HCT116 (cell line): Measurements from ENCODE around the gene CNTFR. TPM values are rescaled to one million over a fixed set of nuclear protein-coding genes. Genes with fewer than 3 reads are reported as not detected.

Experiments used
- ATAC-seq: fragments of 200-7000 bp; cut with Tn5 transposase; 2 replicates; pipeline ENCODE4 v1.9.1; 2020; ENCODE audit warnings: mild to moderate bottlenecking, moderate library complexity
- BruUV-seq: library from RNA; stranded (reverse); fragments of 400-500 nt; replicated peaks from 2 replicates; lab custom pipeline; 2021; lab: Mats Ljungman, UMichigan
- CTCF ChIA-PET: fragments of 300-600 bp; sonication (Branson Sonifier 250); formaldehyde crosslinking; loops from one replicate; lab custom pipeline; 2021; ENCODE audit warnings: antibody characterized with exemption; lab: Charles Lee
- POLR2A ChIA-PET: fragments of 300-600, 350-600 bp; sonication (Branson Sonifier 250); formaldehyde crosslinking; loops from one replicate; lab custom pipeline; 2021; ENCODE audit warnings: antibody characterized with exemption; lab: Charles Lee
- RAD21 ChIA-PET, 2 experiments: fragments of 300-600 bp; sonication (Branson Sonifier 250); formaldehyde crosslinking; loops; one replicate each; lab custom pipeline; 2023; ENCODE audit warnings: low total read pairs in 2 of 2; ENCODE audit not compliant: uncharacterized antibody in 2 of 2, unreplicated experiment in 2 of 2, low non-redundant PET in 1 of 2; lab: Charles Lee
- DNase-seq: peaks from one replicate; pipeline ENCODE4 v3.0.0-alpha.2; 2010; ENCODE audit warnings: low read depth, low spot score
- H2AFZ ChIP-seq: fragments of 200-600 bp; shearing (Covaris generic), sonication (generic); 2 replicates; pipeline ENCODE4 v1.6.1; 2017; ENCODE audit warnings: low read depth, mixed run types, mixed read lengths, antibody characterized with exemption, low read length; ENCODE audit not compliant: poor library complexity, severe bottlenecking
- H3K27ac ChIP-seq: 2 replicates; pipeline ENCODE4 v1.5.1; 2012; ENCODE audit warnings: low read depth, low read length
- H3K27me3 ChIP-seq: fragments of 200-600 bp; sonication (generic); 2 replicates; pipeline ENCODE4 v1.6.1; 2016; ENCODE audit warnings: mixed run types, low read length, mixed read lengths; ENCODE audit not compliant: insufficient read depth
- H3K36me3 ChIP-seq, 2 experiments: fragments of 200-500 bp in 1 of 2; fragments of 200-600 bp in 1 of 2; sonication (Bioruptor generic) in 1 of 2; sonication (generic) in 1 of 2; 2 replicates each; pipeline versions ENCODE4 v1.5.1 to v1.6.1; 2014 to 2016; ENCODE audit warnings: low read length in 2 of 2, inconsistent platforms in 1 of 2, mixed read lengths in 1 of 2, mixed run types in 1 of 2; ENCODE audit not compliant: insufficient read depth in 2 of 2, control insufficient read depth in 1 of 2
- H3K4me1 ChIP-seq, 2 experiments: fragments of 200-600 bp in 1 of 2; sonication (generic) in 1 of 2; 2 replicates each; pipeline versions ENCODE4 v1.5.1 to v1.6.1; 2012 to 2017; ENCODE audit warnings: low read length in 2 of 2, inconsistent platforms in 1 of 2, mild to moderate bottlenecking in 1 of 2, mixed read lengths in 1 of 2, mixed run types in 1 of 2, moderate library complexity in 1 of 2; ENCODE audit not compliant: insufficient read depth in 2 of 2, control insufficient read depth in 1 of 2
- H3K4me2 ChIP-seq: fragments of 200-600 bp; sonication (generic); 2 replicates; pipeline ENCODE4 v1.6.1; 2017; ENCODE audit warnings: mixed run types, low read length, mixed read lengths
- H3K4me3 ChIP-seq, 2 experiments: fragments of 200-600 bp in 1 of 2; sonication (generic) in 1 of 2; replicated peaks in 1 of 2; 2 replicates each; pipeline ENCODE4 v1.5.1; 2011 to 2016; ENCODE audit warnings: low read length in 2 of 2, control low read depth in 1 of 2, low read depth in 1 of 2, mild to moderate bottlenecking in 1 of 2, mixed read lengths in 1 of 2, mixed run types in 1 of 2
- H3K79me2 ChIP-seq: fragments of 200-600 bp; sonication (generic); 2 replicates; pipeline ENCODE4 v1.6.1; 2017; ENCODE audit warnings: mild to moderate bottlenecking, mixed run types, low read length, moderate library complexity, mixed read lengths; ENCODE audit not compliant: insufficient read depth
- H3K9ac ChIP-seq: fragments of 200-600 bp; sonication (generic); 2 replicates; pipeline ENCODE4 v1.6.1; 2016; ENCODE audit warnings: low read length, mixed read lengths
- H3K9me2 ChIP-seq: fragments of 200-600 bp; sonication (generic), shearing (Covaris generic); 2 replicates; pipeline ENCODE4 v1.6.1; 2017; ENCODE audit warnings: mixed run types, mild to moderate bottlenecking, moderate library complexity; ENCODE audit not compliant: insufficient read depth
- H3K9me3 ChIP-seq, 2 experiments: fragments of 200-500 bp in 1 of 2; fragments of 200-600 bp in 1 of 2; sonication (Bioruptor generic) in 1 of 2; sonication (generic) in 1 of 2; 2 replicates each; pipeline ENCODE4 v1.6.1; 2014 to 2017; ENCODE audit warnings: low read length in 2 of 2, mixed read lengths in 2 of 2, inconsistent platforms in 1 of 2, low read depth in 1 of 2, mild to moderate bottlenecking in 1 of 2, mixed run types in 1 of 2, moderate library complexity in 1 of 2; ENCODE audit not compliant: control insufficient read depth in 1 of 2, insufficient read depth in 1 of 2
- H4K20me1 ChIP-seq: fragments of 200-600 bp; sonication (generic), shearing (Covaris generic); 2 replicates; pipeline ENCODE4 v1.6.1; 2017; ENCODE audit warnings: mixed run types, mild to moderate bottlenecking, moderate library complexity; ENCODE audit not compliant: insufficient read depth
- CBX3 ChIP-seq: IDR thresholded peaks from 2 replicates; pipeline ENCODE4 v1.6.1; 2012; ENCODE audit warnings: low read depth
- CEBPB ChIP-seq: IDR thresholded peaks from 2 replicates; pipeline ENCODE4 v1.6.1; 2012; ENCODE audit warnings: low read depth
- CTCF ChIP-seq, 3 experiments: fragments of 200-600 bp in 1 of 3; sonication (generic) in 1 of 3; IDR thresholded peaks in 2 of 3; conservative IDR thresholded peaks in 1 of 3; 2 replicates each; pipeline ENCODE4 v1.5.1; 2012 to 2017; ENCODE audit warnings: low read depth in 2 of 3, low read length in 2 of 3, antibody characterized with exemption in 1 of 3, borderline replicate concordance in 1 of 3, control low read depth in 1 of 3, mild to moderate bottlenecking in 1 of 3, mixed read lengths in 1 of 3, mixed run types in 1 of 3, moderate library complexity in 1 of 3; ENCODE audit not compliant: insufficient read depth in 1 of 3
- ELF1 ChIP-seq: IDR thresholded peaks from 2 replicates; pipeline ENCODE4 v1.6.1; 2012; ENCODE audit warnings: low read depth, borderline replicate concordance
- EZH2phosphoT487 ChIP-seq: fragments of 200-600 bp; IDR thresholded peaks from 2 replicates; pipeline ENCODE4 v1.6.1; 2018; ENCODE audit warnings: antibody characterized with exemption, borderline replicate concordance
- FOSL1 ChIP-seq: IDR thresholded peaks from 2 replicates; pipeline ENCODE4 v1.6.1; 2012; ENCODE audit warnings: low read depth
- JUND ChIP-seq: IDR thresholded peaks from 2 replicates; pipeline ENCODE4 v1.6.1; 2012
- MAX ChIP-seq: IDR thresholded peaks from 2 replicates; pipeline ENCODE4 v1.6.1; 2012
- POLR2A ChIP-seq: IDR thresholded peaks from 2 replicates; pipeline ENCODE4 v1.7.0; 2011; ENCODE audit warnings: borderline replicate concordance; ENCODE audit not compliant: insufficient read depth, insufficient read length; ENCODE audit errors: extremely low read depth
- SIN3A ChIP-seq: IDR thresholded peaks from 2 replicates; pipeline ENCODE4 v1.6.1; 2012; ENCODE audit warnings: low read depth
- SP1 ChIP-seq: IDR thresholded peaks from 2 replicates; pipeline ENCODE4 v1.6.1; 2012; ENCODE audit warnings: low read depth
- SRF ChIP-seq: IDR thresholded peaks from 2 replicates; pipeline ENCODE4 v1.6.1; 2012; ENCODE audit warnings: low read depth
- TCF7L2 ChIP-seq: IDR thresholded peaks from 2 replicates; pipeline ENCODE4 v1.7.0; 2011; ENCODE audit warnings: borderline replicate concordance, inconsistent platforms; ENCODE audit not compliant: insufficient read depth, insufficient read length; ENCODE audit errors: extremely low read depth
- ZBTB33 ChIP-seq: IDR thresholded peaks from 2 replicates; pipeline ENCODE4 v1.6.1; 2011; ENCODE audit warnings: mild to moderate bottlenecking, low read length, moderate library complexity; ENCODE audit not compliant: insufficient replicate concordance; ENCODE audit errors: extremely low read depth
- ZFX ChIP-seq: fragments of 450-650 bp; IDR thresholded peaks from 2 replicates; pipeline ENCODE4 v1.6.1; 2017
- ZNF274 ChIP-seq: fragments of 200-500 bp; sonication (Bioruptor generic); IDR thresholded peaks from 2 replicates; pipeline ENCODE4 v1.6.1; 2014; ENCODE audit warnings: mild to moderate bottlenecking, low read depth, low read length, inconsistent platforms
- intact Hi-C: fragments of 100-400 bp; cut with micrococcal nuclease; formaldehyde crosslinking; loops from 2 replicates; pipeline ENCODE4 v1.10.0; 2022
- total RNA-seq: library from RNA; stranded (reverse); gene quantifications from one replicate; pipeline ENCODE4 v1.2.1, GENCODE V29; 2021; ENCODE audit not compliant: unreplicated experiment

Gene CNTFR
- total RNA-seq, 1 experiment from 2014 or later: not detected

GRCh38 chr9:34566322-34566721 lies 23.2 kb downstream of the CNTFR start:
- ChIA-PET POLR2A (no interaction called here), RAD21 (no interaction called here), CTCF (no interaction called here)
- ATAC-seq: no peak
- intact Hi-C loops: no loop called here
- TF ChIP-seq TCF7L2 (no peak), SIN3A (no peak), SP1 (no peak), JUND (no peak), CTCF (IDR thresholded peaks at IDR 0.05 in 2 of 3, conservative IDR thresholded peaks at IDR 0.05 in 1 of 3; ENCODE audit: borderline replicate concordance in 1 of 3, insufficient read depth in 1 of 3, low read depth in 2 of 3, low read length in 2 of 3) (no peak)
- Histone ChIP-seq H3K4me2 (no peak overlapping the region), H2AFZ (no peak overlapping the region), H3K4me3 (no peak overlapping the region), H3K27me3 (no peaks in the 10 kb centered on the region), H3K9ac (no peak overlapping the region), H3K9me3 (no peaks in the 10 kb centered on the region), H3K36me3 (no peaks in the 10 kb centered on the region), H3K79me2 (no peaks in the 10 kb centered on the region), H3K9me2 (no peaks in the 10 kb centered on the region), H3K4me1 (no peaks in the 10 kb centered on the region), H4K20me1 (no peaks in the 10 kb centered on the region), H3K27ac (no peak overlapping the region)
- DNase-seq: no peak
- no TSS peak for BruUV-seq

GRCh38 chr9:34565856-34566255 lies 23.7 kb downstream of the CNTFR start:
- CTCF ChIA-PET: no interaction called here
- Histone ChIP-seq H3K4me3 (no peak overlapping the region), H3K4me2 (no peak overlapping the region), H3K36me3 (no peaks in the 10 kb centered on the region), H3K9ac (no peak overlapping the region), H4K20me1 (no peaks in the 10 kb centered on the region), H3K9me2 (no peaks in the 10 kb centered on the region), H3K27ac (no peak overlapping the region), H3K79me2 (no peaks in the 10 kb centered on the region), H3K4me1 (no peaks in the 10 kb centered on the region), H3K9me3 (no peaks in the 10 kb centered on the region), H3K27me3 (no peaks in the 10 kb centered on the region), H2AFZ (no peak overlapping the region)
- intact Hi-C loops: no loop called here
- RAD21 ChIA-PET: no interaction called here
- no peak for DNase-seq
- POLR2A ChIA-PET: no interaction called here
- no peak for ATAC-seq
- BruUV-seq: no TSS peak
- TF ChIP-seq SP1 (no peak), ELF1 (no peak), ZFX (no peak), FOSL1 (no peak), MAX (no peak), CEBPB (no peak), ZNF274 (no peak), SRF (no peak), EZH2phosphoT487 (no peak), CBX3 (no peak), ZBTB33 (no peak), CTCF (IDR thresholded peaks at IDR 0.05 in 2 of 3, conservative IDR thresholded peaks at IDR 0.05 in 1 of 3; ENCODE audit: borderline replicate concordance in 1 of 3, insufficient read depth in 1 of 3, low read depth in 2 of 3, low read length in 2 of 3) (no peak), POLR2A (no peak)
